Mesendoderm (in vitro differentiated cells): ENCODE data around the gene RMDN3.

Experiments
- DNase-seq: peaks from one replicate; pipeline ENCODE4 v3.0.0; 2013
- H2AK5ac ChIP-seq: 2 replicates; pipeline ENCODE4 v1.6.1; 2013; ENCODE audit warnings: low read length, inconsistent platforms
- H2BK120ac ChIP-seq: 2 replicates; pipeline ENCODE4 v1.6.1; 2013; ENCODE audit warnings: low read depth, mild to moderate bottlenecking, low read length, moderate library complexity, mixed read lengths
- H2BK15ac ChIP-seq: replicated peaks from 2 replicates; pipeline ENCODE4 v1.6.1; 2013; ENCODE audit warnings: low read depth, mild to moderate bottlenecking, moderate library complexity
- H2BK5ac ChIP-seq: 2 replicates; pipeline ENCODE4 v1.6.1; 2013; ENCODE audit warnings: low read length, inconsistent platforms
- H3K18ac ChIP-seq: 2 replicates; pipeline ENCODE4 v1.6.1; 2013; ENCODE audit warnings: mild to moderate bottlenecking, low read length, mixed read lengths
- H3K23ac ChIP-seq: one replicate; pipeline ENCODE4 v1.6.1; 2013; ENCODE audit warnings: low read length
- H3K27ac ChIP-seq: 2 replicates; pipeline ENCODE4 v1.5.1; 2013; ENCODE audit warnings: low read depth, mild to moderate bottlenecking, inconsistent platforms, low read length, moderate library complexity
- H3K27me3 ChIP-seq: 2 replicates; pipeline ENCODE4 v1.6.1; 2013; ENCODE audit warnings: low read length, control low read depth, mild to moderate bottlenecking, inconsistent platforms; ENCODE audit not compliant: insufficient read depth, poor library complexity
- H3K36me3 ChIP-seq: 2 replicates; pipeline ENCODE4 v1.6.1; 2013; ENCODE audit warnings: low read length, inconsistent platforms; ENCODE audit not compliant: control insufficient read depth, insufficient read depth
- H3K4ac ChIP-seq: one replicate; pipeline ENCODE4 v1.6.1; 2013; ENCODE audit warnings: low read depth, mild to moderate bottlenecking, low read length, moderate library complexity
- H3K4me1 ChIP-seq: 2 replicates; pipeline ENCODE4 v1.6.1; 2013; ENCODE audit warnings: low read depth, low read length, inconsistent platforms; ENCODE audit not compliant: control insufficient read depth
- H3K4me2 ChIP-seq: 2 replicates; pipeline ENCODE4 v1.6.1; 2013; ENCODE audit warnings: low read length
- H3K4me3 ChIP-seq: 2 replicates; pipeline ENCODE4 v1.5.1; 2013; ENCODE audit warnings: mild to moderate bottlenecking, low read length
- H3K56ac ChIP-seq: one replicate; pipeline ENCODE4 v1.6.1; 2013; ENCODE audit warnings: low read length
- H3K79me1 ChIP-seq: 2 replicates; pipeline ENCODE4 v1.6.1; 2013; ENCODE audit warnings: low read length, inconsistent platforms
- H3K79me2 ChIP-seq: 2 replicates; pipeline ENCODE4 v1.6.1; 2013; ENCODE audit warnings: mild to moderate bottlenecking, low read length; ENCODE audit not compliant: control insufficient read depth, insufficient read depth
- H3K9ac ChIP-seq: 2 replicates; pipeline ENCODE4 v1.6.1; 2013; ENCODE audit warnings: low read length, inconsistent platforms
- H4K5ac ChIP-seq: one replicate; pipeline ENCODE4 v1.6.1; 2013; ENCODE audit warnings: low read length
- H4K8ac ChIP-seq: one replicate; pipeline ENCODE4 v1.6.1; 2013; ENCODE audit warnings: low read depth, mild to moderate bottlenecking, control low read depth, low read length, moderate library complexity
- WGBS: extraction: QIAGEN DNeasy Blood & Tissue Kit; methylation state at CpG from one replicate; pipeline ENCODE4 v1.1.7; 2013; ENCODE audit warnings: low lambda C conversion rate, missing lambda C conversion rate; ENCODE audit not compliant: insufficient coverage; ENCODE audit errors: extremely low coverage; 5-methylcytosine and 5-hydroxymethylcytosine counted together

RMDN3 gene

DNA sequence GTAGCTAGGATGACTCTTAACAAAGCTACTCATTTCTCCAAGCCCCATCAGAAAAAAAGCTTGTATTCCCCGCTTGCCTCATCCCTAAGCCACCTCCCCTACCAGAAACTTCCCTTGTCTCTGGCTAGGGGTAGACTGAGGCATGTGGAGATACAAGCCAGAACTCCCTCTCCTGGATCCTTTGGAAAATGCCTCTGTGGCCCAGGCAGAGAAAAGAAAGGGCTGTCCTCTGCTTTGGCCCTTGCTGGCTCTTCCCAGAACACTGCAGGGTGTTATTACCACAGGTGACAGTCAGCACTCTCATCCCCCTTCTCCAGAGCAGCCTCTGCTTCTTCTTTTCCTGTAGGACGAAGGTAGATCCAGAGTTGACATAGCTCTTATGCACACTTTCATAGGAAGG lies 15.2 kb downstream of the RMDN3 start:
- H2BK5ac ChIP-seq: no peak overlapping the region
- H3K9ac ChIP-seq: no peak overlapping the region
- H2BK15ac ChIP-seq: no peak overlapping the region
- H2BK120ac ChIP-seq: no peak overlapping the region
- no peak overlapping the region for H3K23ac ChIP-seq
- H3K56ac ChIP-seq: no peak overlapping the region
- H3K27ac ChIP-seq: no peak overlapping the region
- peak; percentile 20 for DNase-seq
- H3K36me3 ChIP-seq: peaks cover 3% of the 10 kb centered on the region
- no peaks in the 10 kb centered on the region for H3K79me2 ChIP-seq
- H3K79me1 ChIP-seq: peaks cover under 1% of the 10 kb centered on the region
- H3K4me1 ChIP-seq: no peaks in the 10 kb centered on the region
- no peak overlapping the region for H3K4ac ChIP-seq
- no peak overlapping the region for H3K4me3 ChIP-seq
- no peak overlapping the region for H3K18ac ChIP-seq
- no peak overlapping the region for H4K8ac ChIP-seq
- H3K4me2 ChIP-seq: no peak overlapping the region
- WGBS: no CpG with 5 or more reads among the region's 2 CpGs
- H3K27me3 ChIP-seq: no peaks in the 10 kb centered on the region
- H2AK5ac ChIP-seq: no peak overlapping the region
- no peak overlapping the region for H4K5ac ChIP-seq

DNA sequence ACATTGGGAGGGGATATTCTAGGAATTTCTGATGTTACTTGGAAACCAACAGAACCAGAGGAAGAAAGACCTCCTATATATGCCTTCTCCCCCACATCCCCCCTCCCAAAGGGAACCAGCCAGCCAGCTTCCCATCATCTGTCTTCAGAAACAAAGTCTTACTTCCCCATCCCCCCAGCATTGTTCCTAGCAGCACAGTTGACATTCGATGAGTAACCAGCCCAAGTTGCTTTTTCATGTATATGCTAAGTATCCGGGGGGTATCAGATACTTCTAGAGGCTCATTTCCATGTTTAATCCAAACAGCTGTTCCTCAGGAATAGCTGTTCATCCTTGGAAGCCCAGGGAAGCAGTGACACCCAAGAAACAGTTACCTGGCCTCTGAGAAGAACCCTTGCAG lies 16.0 kb downstream of the RMDN3 start:
- Histone ChIP-seq H4K8ac (no peak overlapping the region), H3K36me3 (peaks cover 3% of the 10 kb centered on the region), H2BK120ac (no peak overlapping the region), H2BK15ac (no peak overlapping the region), H3K23ac (no peak overlapping the region), H3K27me3 (no peaks in the 10 kb centered on the region), H4K5ac (no peak overlapping the region), H3K56ac (no peak overlapping the region), H3K79me1 (no peaks in the 10 kb centered on the region), H3K27ac (no peak overlapping the region), H3K4me3 (no peak overlapping the region), H3K18ac (no peak overlapping the region), H2BK5ac (no peak overlapping the region), H3K4me1 (no peaks in the 10 kb centered on the region), H3K79me2 (no peaks in the 10 kb centered on the region), H3K4me2 (no peak overlapping the region), H2AK5ac (no peak overlapping the region), H3K9ac (no peak overlapping the region), H3K4ac (no peak overlapping the region)
- WGBS: no CpG with 5 or more reads among the region's 2 CpGs
- peak; percentile 32 for DNase-seq

DNA sequence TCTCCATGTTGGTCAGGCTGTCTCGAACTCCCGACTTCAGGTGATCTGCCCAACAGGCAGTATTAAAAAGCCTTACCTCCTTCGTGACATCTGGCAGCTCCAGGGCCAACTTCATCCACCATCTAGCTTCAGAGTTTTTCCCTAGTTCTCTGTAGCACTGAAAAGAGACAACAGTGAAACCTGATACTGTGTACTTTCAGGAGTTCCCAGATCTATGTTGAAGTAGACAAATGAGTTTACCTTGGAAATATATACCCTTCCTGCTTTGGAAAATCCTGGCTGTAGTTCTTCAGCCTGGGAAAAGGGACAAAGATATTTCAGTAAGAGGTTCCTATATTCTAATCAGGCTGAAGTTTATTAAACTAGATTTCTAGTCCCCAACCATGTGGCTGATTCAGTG lies 18.0 kb downstream of the RMDN3 start:
- Histone ChIP-seq H2BK5ac (no peak overlapping the region), H2BK15ac (no peak overlapping the region), H2BK120ac (no peak overlapping the region), H3K79me2 (no peaks in the 10 kb centered on the region), H3K4me3 (no peak overlapping the region), H3K4me2 (no peak overlapping the region), H3K23ac (no peak overlapping the region), H3K36me3 (peaks cover 1% of the 10 kb centered on the region), H3K79me1 (no peaks in the 10 kb centered on the region), H3K4me1 (no peaks in the 10 kb centered on the region), H3K27me3 (no peaks in the 10 kb centered on the region), H2AK5ac (no peak overlapping the region), H3K4ac (no peak overlapping the region), H3K9ac (no peak overlapping the region), H4K5ac (no peak overlapping the region), H4K8ac (no peak overlapping the region), H3K27ac (no peak overlapping the region), H3K18ac (no peak overlapping the region), H3K56ac (no peak overlapping the region)
- no peak for DNase-seq
- no CpG with 5 or more reads among the region's 3 CpGs for WGBS

DNA sequence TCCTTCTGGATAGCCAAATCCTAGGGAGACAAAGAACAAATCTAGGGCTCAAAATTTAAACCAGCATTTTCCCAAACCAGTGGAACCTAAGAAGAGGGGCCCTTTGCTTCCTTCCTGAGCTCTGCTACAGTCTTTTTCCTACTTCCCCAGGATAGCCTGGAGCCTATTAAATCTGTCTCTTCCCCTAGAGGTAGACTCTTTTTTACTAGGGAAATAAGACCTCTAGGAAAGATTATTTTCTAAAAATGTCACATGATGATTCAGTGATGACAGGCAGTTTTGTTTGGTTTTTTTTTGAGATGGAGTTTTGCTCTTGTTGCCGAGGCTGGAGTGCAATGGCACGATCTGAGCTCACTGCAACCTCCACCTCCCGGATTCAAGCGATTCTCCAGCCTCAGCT lies 18.5 kb downstream of the RMDN3 start:
- WGBS: no CpG with 5 or more reads among the region's 4 CpGs
- no peak overlapping the region for H2AK5ac ChIP-seq
- no peak overlapping the region for H2BK5ac ChIP-seq
- H3K9ac ChIP-seq: no peak overlapping the region
- no peak overlapping the region for H4K8ac ChIP-seq
- no peaks in the 10 kb centered on the region for H3K79me1 ChIP-seq
- H3K27ac ChIP-seq: no peak overlapping the region
- no peak overlapping the region for H4K5ac ChIP-seq
- H3K27me3 ChIP-seq: no peaks in the 10 kb centered on the region
- H3K4me1 ChIP-seq: no peaks in the 10 kb centered on the region
- H3K18ac ChIP-seq: no peak overlapping the region
- H3K79me2 ChIP-seq: no peaks in the 10 kb centered on the region
- no peak for DNase-seq
- no peak overlapping the region for H3K4me3 ChIP-seq
- H2BK15ac ChIP-seq: no peak overlapping the region
- no peak overlapping the region for H3K23ac ChIP-seq
- no peak overlapping the region for H3K56ac ChIP-seq
- H3K36me3 ChIP-seq: peaks cover 1% of the 10 kb centered on the region
- H3K4me2 ChIP-seq: no peak overlapping the region
- H2BK120ac ChIP-seq: no peak overlapping the region
- H3K4ac ChIP-seq: no peak overlapping the region

DNA sequence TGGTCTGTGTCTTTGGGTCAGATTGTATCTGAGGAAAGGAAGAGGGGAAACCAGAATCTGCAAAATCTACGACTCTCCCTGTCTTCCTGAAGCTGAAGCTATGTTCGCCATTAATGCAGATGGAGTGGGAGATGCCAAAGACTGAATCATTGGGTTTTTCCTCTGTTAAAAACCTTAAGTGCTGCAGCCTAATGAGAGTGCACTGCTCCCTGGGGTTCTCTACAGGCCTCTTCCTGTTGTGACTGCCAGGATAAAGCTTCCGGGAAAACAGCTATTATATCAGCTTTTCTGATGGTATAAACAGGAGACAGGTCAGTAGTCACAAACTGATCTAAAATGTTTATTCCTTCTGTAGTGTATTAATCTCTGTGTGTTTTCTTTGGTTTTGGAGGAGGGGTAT lies 24.0 kb downstream of the RMDN3 start:
- no CpG with 5 or more reads among the region's 3 CpGs for WGBS
- peaks cover 3% of the 10 kb centered on the region for H3K36me3 ChIP-seq
- no peak overlapping the region for H3K4me3 ChIP-seq
- peak; percentile 55 for DNase-seq
- H3K18ac ChIP-seq: no peak overlapping the region
- no peaks in the 10 kb centered on the region for H3K27me3 ChIP-seq
- no peaks in the 10 kb centered on the region for H3K79me1 ChIP-seq
- no peak overlapping the region for H2BK5ac ChIP-seq
- no peak overlapping the region for H3K56ac ChIP-seq
- H3K27ac ChIP-seq: no peak overlapping the region
- no peak overlapping the region for H4K5ac ChIP-seq
- H2AK5ac ChIP-seq: no peak overlapping the region
- no peak overlapping the region for H2BK15ac ChIP-seq
- H3K23ac ChIP-seq: no peak overlapping the region
- no peaks in the 10 kb centered on the region for H3K4me1 ChIP-seq
- no peak overlapping the region for H3K9ac ChIP-seq
- no peak overlapping the region for H4K8ac ChIP-seq
- no peak overlapping the region for H2BK120ac ChIP-seq
- no peaks in the 10 kb centered on the region for H3K79me2 ChIP-seq
- H3K4me2 ChIP-seq: no peak overlapping the region
- no peak overlapping the region for H3K4ac ChIP-seq

DNA sequence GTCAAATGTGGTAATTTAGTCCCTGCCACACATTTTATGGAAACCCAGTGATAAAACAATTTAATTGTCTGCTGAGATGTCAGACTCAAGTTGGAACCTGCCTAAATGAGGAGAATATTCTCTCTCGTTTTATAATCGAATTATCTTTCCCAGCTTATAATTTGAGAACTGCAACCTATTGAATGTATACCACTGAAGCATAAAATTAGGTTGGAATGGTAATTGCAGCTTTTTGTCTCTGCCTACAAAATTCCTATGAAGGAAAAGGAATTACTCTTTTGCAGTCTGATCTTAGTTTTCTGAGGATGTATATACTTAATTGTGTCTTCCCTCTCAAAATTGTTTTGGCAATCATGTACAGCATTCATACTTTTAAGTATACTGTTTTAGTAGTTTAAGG lies 31.1 kb downstream of the RMDN3 start:
- Histone ChIP-seq H2BK15ac (no peak overlapping the region), H2AK5ac (no peak overlapping the region), H4K8ac (no peak overlapping the region), H3K9ac (no peak overlapping the region), H3K79me1 (no peaks in the 10 kb centered on the region), H3K4me3 (no peak overlapping the region), H2BK5ac (no peak overlapping the region), H3K27ac (no peak overlapping the region), H3K23ac (no peak overlapping the region), H3K4me2 (no peak overlapping the region), H3K4me1 (no peaks in the 10 kb centered on the region), H3K18ac (no peak overlapping the region), H3K79me2 (no peaks in the 10 kb centered on the region), H3K4ac (no peak overlapping the region), H2BK120ac (no peak overlapping the region), H3K56ac (no peak overlapping the region), H3K27me3 (no peaks in the 10 kb centered on the region), H3K36me3 (no peaks in the 10 kb centered on the region), H4K5ac (no peak overlapping the region)
- no CpG with 5 or more reads among the region's 2 CpGs for WGBS
- no peak for DNase-seq
